Measurements from ENCODE around the gene BHLHA9. TPM values are rescaled to one million over a fixed set of nuclear protein-coding genes. Genes with fewer than 3 reads are reported as not detected.
A peak's percentile ranks its signal among the peaks of the same experiment; 100 is the strongest.

Gene BHLHA9
- total and polyA plus RNA-seq, 2 of the 8 experiments (the other 6 are each of a cell fraction or from before 2014, with no cell fraction given) = 0.29 to 0.34 TPM

DNA sequence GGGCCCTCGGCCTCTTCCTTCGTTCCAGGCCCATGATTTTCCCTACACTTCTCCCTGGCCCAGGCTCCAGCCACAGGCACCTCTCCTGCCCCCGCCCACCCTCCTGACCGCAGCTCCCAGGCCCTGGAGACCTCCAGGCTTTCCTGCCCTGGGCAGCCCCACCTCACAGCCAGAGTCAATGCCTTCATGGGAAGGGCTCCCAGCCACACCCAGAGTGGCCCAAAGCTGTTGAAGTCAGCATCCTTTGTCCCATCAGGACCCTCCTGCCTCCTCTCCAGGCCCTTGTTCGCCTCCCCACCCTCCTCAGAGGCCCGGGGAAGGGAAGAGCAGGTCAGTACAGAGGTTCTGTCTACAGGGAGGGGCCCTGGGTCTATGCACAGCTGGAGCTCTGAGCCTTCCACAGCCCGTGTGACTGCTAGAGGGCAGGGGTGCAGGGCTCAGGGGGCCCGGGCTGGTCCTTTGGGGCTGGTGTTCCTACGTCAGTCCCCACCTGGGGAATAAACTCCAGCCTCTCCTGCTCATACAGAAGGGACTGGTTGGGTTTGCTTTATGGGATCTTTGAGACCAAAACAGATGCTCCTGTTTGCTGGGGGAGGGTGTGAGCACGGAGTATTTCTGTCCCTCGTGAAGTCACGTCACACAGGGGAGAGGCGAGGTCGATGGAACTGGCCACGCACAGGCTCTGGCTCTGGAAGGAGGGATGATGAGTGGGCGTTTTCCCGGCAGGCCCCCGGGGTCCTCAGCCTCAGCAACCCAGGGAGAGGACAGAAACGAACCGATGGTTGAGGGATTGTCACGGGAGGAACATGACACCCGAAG is 29.5 kb downstream of the BHLHA9 start:
- Histone ChIP-seq H3K79me2 (ENCODE audit: control insufficient read depth in 1 of 2, insufficient read depth in 2 of 2, low read length in 2 of 2) (no peaks in the 10 kb centered on the region), H3K27me3 (replicated peaks in 1 of 4; ENCODE audit: control insufficient read depth in 3 of 4, extremely low read depth in 1 of 4, insufficient read depth in 3 of 4, low read length in 3 of 4) (no peaks in the 10 kb centered on the region; a peak in 1 of 7 replicates), H4K91ac (replicated peaks; ENCODE audit: insufficient read length, low read length) (no peak overlapping the region), H3K9ac (replicated peaks in 1 of 4; ENCODE audit: extremely low read depth in 1 of 4, low read depth in 3 of 4, low read length in 3 of 4) (no peak overlapping the region), H3K23ac (ENCODE audit: insufficient read length) (no peak overlapping the region), H3K56ac (replicated peaks; ENCODE audit: insufficient read length, low read depth, low read length) (no peak overlapping the region), H3K27ac (ENCODE audit: low read depth, low read length) (no peak overlapping the region), H2BK20ac (ENCODE audit: low read length) (no peak overlapping the region), H3K4me2 (ENCODE audit: insufficient read depth in 1 of 2, low read depth in 2 of 2, low read length in 2 of 2) (no peak overlapping the region), H3K23me2 (ENCODE audit: low read depth, low read length) (no peaks in the 10 kb centered on the region), H3K79me1 (ENCODE audit: low read depth, low read length) (no peaks in the 10 kb centered on the region), H2BK12ac (ENCODE audit: low read depth, low read length) (no peak overlapping the region), H2AK5ac (ENCODE audit: low read depth, low read length) (no peak overlapping the region), H4K20me1 (replicated peaks in 1 of 2; ENCODE audit: control insufficient read depth in 1 of 2, insufficient read depth in 2 of 2, low read length in 2 of 2) (no peaks in the 10 kb centered on the region), H3K36me3 (ENCODE audit: control insufficient read depth in 2 of 4, insufficient read depth in 4 of 4, low read length in 3 of 4) (no peaks in the 10 kb centered on the region), H3K14ac (ENCODE audit: insufficient read length) (no peak overlapping the region), H2BK5ac (ENCODE audit: low read depth, low read length) (no peak overlapping the region), H3K4me3 (ENCODE audit: extremely low read depth in 1 of 4, insufficient read depth in 2 of 4, low read depth in 3 of 4, low read length in 4 of 4) (no peak overlapping the region), H3K4me1 (replicated peaks in 1 of 4; ENCODE audit: control insufficient read depth in 3 of 4, insufficient read depth in 4 of 4, low read length in 3 of 4) (peaks cover 0 to 12% (median 5%) of the 10 kb centered on the region in 4 experiments; a peak in 4 of 7 replicates), H3K4ac (replicated peaks; ENCODE audit: insufficient read length, low read depth, low read length) (no peak overlapping the region), H2BK15ac (ENCODE audit: low read length) (no peak overlapping the region; the same call in 1 of the 2 replicates), H2BK120ac (replicated peaks; ENCODE audit: low read depth, low read length) (no peak overlapping the region), H3K9me3 (ENCODE audit: insufficient read depth in 2 of 2, low read depth in 1 of 2, low read length in 1 of 2) (no peaks in the 10 kb centered on the region), H3K18ac (ENCODE audit: extremely low read depth, low read length) (no peak overlapping the region), H4K8ac (ENCODE audit: extremely low read depth, insufficient read depth, low read length) (0 out of 2 replicates have a peak overlapping the region, but pooled peaks have one; percentile 1), H2AFZ (ENCODE audit: low read length) (no peak overlapping the region), H4K5ac (ENCODE audit: insufficient read length, low read depth, low read length) (no peak overlapping the region)
- DNase-seq (ENCODE audit: low read depth in 1 of 2, low spot score in 2 of 2) (no peak), FAIRE-seq (no peak)
- CTCF ChIA-PET (ENCODE audit: partially characterized antibody) = interaction anchor here (1.1 to 1.6 kb wide), 4 partner anchors 21 to 174 kb away, joined by 3 to 4 read pairs (median 3); partner anchors contain the start of gene TRARG1
- 84% methylated on average over 22 of the region's 22 CpGs; no CpG with 5 or more reads in 1 of the 2 experiments for WGBS, 2 experiments (ENCODE audit: extremely low coverage in 1 of 2, insufficient coverage in 1 of 2, insufficient read length in 1 of 2, insufficient replicate concordance in 2 of 2, low coverage in 1 of 2, low lambda C conversion rate in 2 of 2, missing lambda C conversion rate in 1 of 2)
- POLR2A ChIA-PET (ENCODE audit: partially characterized antibody) = no interaction called here
- TF ChIP-seq SP4 (IDR thresholded peaks at IDR 0.05; ENCODE audit: low read length) (no peak), EP300 (IDR thresholded peaks at IDR 0.05; ENCODE audit: borderline replicate concordance in 1 of 2, low read depth in 2 of 2, low read length in 2 of 2) (no peak), POU5F1 (IDR thresholded peaks at IDR 0.05; ENCODE audit: low read depth, low read length) (no peak), SIX5 (IDR thresholded peaks at IDR 0.05; ENCODE audit: low read depth, low read length) (no peak), NANOG (IDR thresholded peaks at IDR 0.05; ENCODE audit: insufficient read depth, low read depth, low read length, poor library complexity, severe bottlenecking) (no peak), RBBP5 (IDR thresholded peaks at IDR 0.05; ENCODE audit: borderline replicate concordance, low read depth, low read length) (no peak), JUND (IDR thresholded peaks at IDR 0.05; ENCODE audit: low read length) (no peak), ZNF274 (IDR thresholded peaks at IDR 0.05; ENCODE audit: borderline replicate concordance, extremely low read depth, low read length) (no peak), RNF2 (IDR thresholded peaks at IDR 0.05; ENCODE audit: borderline replicate concordance, low read depth, low read length, missing control alignments, poor library complexity, severe bottlenecking) (no peak)
- TF ChIP-seq, protein P1, sequence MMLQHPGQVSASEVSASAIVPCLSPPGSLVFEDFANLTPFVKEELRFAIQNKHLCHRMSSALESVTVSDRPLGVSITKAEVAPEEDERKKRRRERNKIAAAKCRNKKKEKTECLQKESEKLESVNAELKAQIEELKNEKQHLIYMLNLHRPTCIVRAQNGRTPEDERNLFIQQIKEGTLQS (IDR thresholded peaks at IDR 0.05; ENCODE audit: insufficient read depth, low read depth, low read length) = no peak
